HAP-1 (cell line): ENCODE results near the gene MID2.
A peak's percentile ranks its signal among the peaks of the same experiment; 100 is the strongest.
"Not testable (repeated sequence)": the region's sequence is repeated elsewhere in the genome, so short reads cannot be mapped to it uniquely, and the experiment has no call there.

Source experiments
- DNase-seq, 2 experiments: peaks; one replicate each; pipeline ENCODE4 v3.0.0-alpha.2; 2016 to 2020; ENCODE audit warnings: low spot score in 2 of 2
- H3K27me3 ChIP-seq: fragments of 250-450 bp; sonication (Bioruptor Pico); 2 replicates; pipeline ENCODE4 v1.5.1; 2020; ENCODE audit warnings: low read depth, mild to moderate bottlenecking, moderate library complexity
- H3K36me3 ChIP-seq: fragments of 250-450 bp; sonication (Bioruptor Pico); replicated peaks from 2 replicates; pipeline ENCODE4 v1.5.1; 2020; ENCODE audit warnings: mild to moderate bottlenecking
- H3K4me1 ChIP-seq: fragments of 250-450 bp; sonication (Bioruptor Pico); 2 replicates; pipeline ENCODE4 v1.5.1; 2020; ENCODE audit warnings: mild to moderate bottlenecking
- H3K4me3 ChIP-seq: fragments of 250-450 bp; sonication (Bioruptor Pico); 2 replicates; pipeline ENCODE4 v1.5.1; 2020; ENCODE audit warnings: mild to moderate bottlenecking, moderate library complexity
- H3K9me3 ChIP-seq: fragments of 250-450 bp; sonication (Bioruptor Pico); 2 replicates; pipeline ENCODE4 v1.5.1; 2020; ENCODE audit warnings: mild to moderate bottlenecking, moderate library complexity
- in situ Hi-C: fragments of 300-500 bp; cut with MboI; formaldehyde crosslinking; loops from 3 replicates; pipeline ENCODE4 v1.14.3; 2020; ENCODE audit warnings: low sequenced_read_pairs, inconsistent platforms, mixed read lengths

Gene MID2

GRCh38 chrX:107851665-107852064 is 26.0 kb downstream of the MID2 start:
- in situ Hi-C loops, H3K36me3 ChIP-seq, DNase-seq, H3K9me3 ChIP-seq, H3K27me3 ChIP-seq, H3K4me3 ChIP-seq, H3K4me1 ChIP-seq: not testable (repeated sequence)

GRCh38 chrX:107856289-107856688 is 30.6 kb downstream of the MID2 start:
- H3K36me3 ChIP-seq = no peaks in the 10 kb centered on the region
- peaks cover 23% of the 10 kb centered on the region for H3K4me1 ChIP-seq
- no peak overlapping the region for H3K4me3 ChIP-seq
- H3K9me3 ChIP-seq = no peaks in the 10 kb centered on the region
- no peaks in the 10 kb centered on the region for H3K27me3 ChIP-seq
- in situ Hi-C loops = no loop called here
- DNase-seq = no peak

GRCh38 chrX:107857041-107857440 is 31.4 kb downstream of the MID2 start:
- H3K4me3 ChIP-seq, DNase-seq, in situ Hi-C loops, H3K36me3 ChIP-seq, H3K9me3 ChIP-seq, H3K27me3 ChIP-seq: not testable (repeated sequence)
- H3K4me1 ChIP-seq = peaks cover 23% of the 10 kb centered on the region

GRCh38 chrX:107857837-107858236 is 32.2 kb downstream of the MID2 start:
- in situ Hi-C loops = no loop called here
- Histone ChIP-seq H3K36me3 (no peaks in the 10 kb centered on the region), H3K9me3 (no peaks in the 10 kb centered on the region), H3K4me3 (no peak overlapping the region), H3K27me3 (peaks cover 3% of the 10 kb centered on the region; the same call in 1 of the 2 replicates), H3K4me1 (peaks cover 23% of the 10 kb centered on the region)
- DNase-seq = peak; percentile 40 to 85

GRCh38 chrX:107861056-107861455 is 35.4 kb downstream of the MID2 start:
- H3K4me3 ChIP-seq = no peak overlapping the region
- in situ Hi-C loops = no loop called here
- H3K4me1 ChIP-seq = peaks cover 23% of the 10 kb centered on the region
- DNase-seq = no peak
- H3K9me3 ChIP-seq = no peaks in the 10 kb centered on the region
- H3K27me3 ChIP-seq = peaks cover 3% of the 10 kb centered on the region; the same call in 1 of the 2 replicates
- H3K36me3 ChIP-seq = no peaks in the 10 kb centered on the region

GRCh38 chrX:107871136-107871535 is 45.5 kb downstream of the MID2 start:
- DNase-seq = no peak

GRCh38 chrX:107878106-107878505 is 52.4 kb downstream of the MID2 start:
- Histone ChIP-seq H3K27me3 (no peaks in the 10 kb centered on the region), H3K36me3 (no peaks in the 10 kb centered on the region), H3K9me3 (no peaks in the 10 kb centered on the region), H3K4me3 (no peak overlapping the region), H3K4me1 (no peaks in the 10 kb centered on the region)
- in situ Hi-C loops = no loop called here
- no peak for DNase-seq

More at GRCh38 chrX:107871136-107871535, 45.5 kb downstream of the MID2 start:
- H3K9me3 ChIP-seq = no peaks in the 10 kb centered on the region
- no peaks in the 10 kb centered on the region for H3K36me3 ChIP-seq
- no peaks in the 10 kb centered on the region for H3K4me1 ChIP-seq
- H3K4me3 ChIP-seq = no peak overlapping the region
- in situ Hi-C loops = no loop called here
- peaks cover 10% of the 10 kb centered on the region; the same call in 1 of the 2 replicates for H3K27me3 ChIP-seq

GRCh38 chrX:107880054-107880610 is 54.5 kb downstream of the MID2 start:
- no peaks in the 10 kb centered on the region for H3K36me3 ChIP-seq
- no peaks in the 10 kb centered on the region for H3K4me1 ChIP-seq
- H3K27me3 ChIP-seq = no peaks in the 10 kb centered on the region
- no peaks in the 10 kb centered on the region for H3K9me3 ChIP-seq
- H3K4me3 ChIP-seq = no peak overlapping the region
- in situ Hi-C loops = no loop called here
- DNase-seq = no peak

- no peak overlapping the region for H3K4me3 ChIP-seq
- DNase-seq = peak; percentile 49 to 64
- in situ Hi-C loops = loop anchor here (10.0 kb wide), 1 partner anchor 229 kb away; no protein-coding TSS in a partner anchor
- H3K4me1 ChIP-seq = no peaks in the 10 kb centered on the region
- H3K36me3 ChIP-seq = no peaks in the 10 kb centered on the region
- H3K9me3 ChIP-seq = peaks cover 16% of the 10 kb centered on the region
- H3K27me3 ChIP-seq = no peaks in the 10 kb centered on the region
Measured at GRCh38 chrX:107894038-107894437, 68.4 kb downstream of the MID2 start.

GRCh38 chrX:107902721-107903120 is 77.1 kb downstream of the MID2 start:
- no peak for DNase-seq
- peaks cover 8% of the 10 kb centered on the region for H3K4me1 ChIP-seq
- H3K4me3 ChIP-seq = no peak overlapping the region
- no peaks in the 10 kb centered on the region for H3K27me3 ChIP-seq
- H3K9me3 ChIP-seq = no peaks in the 10 kb centered on the region
- H3K36me3 ChIP-seq = no peaks in the 10 kb centered on the region
- in situ Hi-C loops = no loop called here

GRCh38 chrX:107905366-107905765 is 79.7 kb downstream of the MID2 start:
- in situ Hi-C loops = no loop called here
- Histone ChIP-seq H3K36me3 (no peaks in the 10 kb centered on the region), H3K4me1 (no peaks in the 10 kb centered on the region; the same call in 1 of the 2 replicates), H3K27me3 (no peaks in the 10 kb centered on the region), H3K9me3 (no peaks in the 10 kb centered on the region), H3K4me3 (no peak overlapping the region)
- no peak for DNase-seq

- in situ Hi-C loops = no loop called here
Measured at GRCh38 chrX:107924136-107924746, 98.6 kb downstream of the MID2 start.

GRCh38 chrX:107934262-107934661 is 108.6 kb downstream of the MID2 start:
- Histone ChIP-seq H3K27me3 (no peaks in the 10 kb centered on the region), H3K36me3 (no peaks in the 10 kb centered on the region), H3K4me3 (no peak overlapping the region), H3K4me1 (no peaks in the 10 kb centered on the region; the same call in 1 of the 2 replicates), H3K9me3 (no peaks in the 10 kb centered on the region)
- in situ Hi-C loops = no loop called here
- DNase-seq = no peak

More at GRCh38 chrX:107924136-107924746, 98.6 kb downstream of the MID2 start:
- H3K27me3 ChIP-seq = no peaks in the 10 kb centered on the region
- DNase-seq = no peak
- H3K9me3 ChIP-seq = no peaks in the 10 kb centered on the region
- peaks cover 10% of the 10 kb centered on the region for H3K4me1 ChIP-seq
- H3K36me3 ChIP-seq = no peaks in the 10 kb centered on the region
- H3K4me3 ChIP-seq = no peak overlapping the region

- Histone ChIP-seq H3K27me3 (peaks cover 2% of the 10 kb centered on the region; the same call in 1 of the 2 replicates), H3K9me3 (no peaks in the 10 kb centered on the region), H3K4me1 (no peaks in the 10 kb centered on the region; the same call in 1 of the 2 replicates), H3K4me3 (no peak overlapping the region), H3K36me3 (no peaks in the 10 kb centered on the region)
- in situ Hi-C loops = no loop called here
- DNase-seq = no peak
Measured at GRCh38 chrX:107935200-107935599, 109.5 kb downstream of the MID2 start.
